SU-DHL-6 (cell line): Measurements from ENCODE around the gene IL36B.

Source experiments
- H2AFZ ChIP-seq: fragments of 200-600 bp; sonication (generic); 2 replicates; pipeline ENCODE4 v1.6.1; 2014; ENCODE audit warnings: low read depth, mild to moderate bottlenecking, moderate library complexity, mixed read lengths, antibody characterized with exemption, low read length; ENCODE audit not compliant: severe bottlenecking
- H3F3A ChIP-seq: fragments of 200-600 bp; shearing (Covaris generic); 2 replicates; pipeline ENCODE4 v1.6.0; 2016; ENCODE audit warnings: antibody characterized with exemption, mild to moderate bottlenecking; ENCODE audit not compliant: insufficient read depth
- H3K27ac ChIP-seq: fragments of 200-600 bp; sonication (generic); 2 replicates; pipeline ENCODE4 v1.5.1; 2016; ENCODE audit warnings: low read depth, mild to moderate bottlenecking, low read length, moderate library complexity, mixed read lengths
- H3K27me3 ChIP-seq: fragments of 200-600 bp; sonication (generic), shearing (Covaris generic); 2 replicates; pipeline ENCODE4 v1.6.0; 2014; ENCODE audit warnings: mild to moderate bottlenecking, low read length
- H3K36me3 ChIP-seq: fragments of 200-600 bp; sonication (generic); 2 replicates; pipeline ENCODE4 v1.6.1; 2014; ENCODE audit warnings: mild to moderate bottlenecking, low read length, mixed read lengths
- H3K4me2 ChIP-seq: fragments of 300-600, 200-600 bp; shearing (Covaris generic), sonication (generic); 2 replicates; pipeline ENCODE4 v1.6.0; 2014; ENCODE audit warnings: low read length, low read depth, mild to moderate bottlenecking; ENCODE audit not compliant: poor library complexity, severe bottlenecking
- H3K4me3 ChIP-seq: fragments of 200-600 bp; sonication (generic); 2 replicates; pipeline ENCODE4 v1.5.1; 2014; ENCODE audit warnings: antibody characterized with exemption, low read length, mild to moderate bottlenecking, mixed read lengths; ENCODE audit not compliant: insufficient read depth, poor library complexity, severe bottlenecking
- H3K79me2 ChIP-seq: fragments of 200-600 bp; sonication (generic); 2 replicates; pipeline ENCODE4 v1.6.1; 2014; ENCODE audit warnings: mild to moderate bottlenecking, low read length, moderate library complexity; ENCODE audit not compliant: insufficient read depth
- H3K9ac ChIP-seq: fragments of 200-600 bp; sonication (generic); 2 replicates; pipeline ENCODE4 v1.7.0; 2014; ENCODE audit warnings: mild to moderate bottlenecking, low read length
- H3K9me2 ChIP-seq: fragments of 200-600 bp; sonication (generic); replicated peaks from 2 replicates; pipeline ENCODE4 v1.6.1; 2014; ENCODE audit warnings: low read length; ENCODE audit not compliant: insufficient read depth
- H3K9me3 ChIP-seq: fragments of 200-600 bp; sonication (generic); 2 replicates; pipeline ENCODE4 v1.6.1; 2014; ENCODE audit warnings: low read length, mixed read lengths; ENCODE audit not compliant: insufficient read depth
- H4K20me1 ChIP-seq: fragments of 200-600 bp; sonication (generic); 2 replicates; pipeline ENCODE4 v1.6.1; 2014; ENCODE audit warnings: low read depth, mild to moderate bottlenecking, antibody characterized with exemption, low read length, moderate library complexity, mixed read lengths
- CTCF ChIP-seq: fragments of 200-600 bp; sonication (generic); IDR thresholded peaks from one replicate; pipeline ENCODE4 v1.5.1; 2017; ENCODE audit warnings: antibody characterized with exemption, mild to moderate bottlenecking, low read length, moderate library complexity; ENCODE audit not compliant: insufficient read depth, poor library complexity, severe bottlenecking
- EZH2phosphoT487 ChIP-seq: fragments of 200-600 bp; sonication (generic), shearing (Covaris generic); conservative IDR thresholded peaks from 2 replicates; pipeline ENCODE4 v1.6.1; 2018; ENCODE audit warnings: mild to moderate bottlenecking, antibody characterized with exemption, low read length, moderate library complexity, mixed read lengths

IL36B gene

GRCh38 chr2:113061896-113062770 lies 9.5 kb upstream of the IL36B start:
- Histone ChIP-seq H3K4me3 (no peak overlapping the region), H3K4me2 (no peak overlapping the region), H3K36me3 (no peaks in the 10 kb centered on the region), H3K27me3 (no peaks in the 10 kb centered on the region), H3K27ac (no peak overlapping the region), H3K9me3 (no peaks in the 10 kb centered on the region), H4K20me1 (no peaks in the 10 kb centered on the region), H3K79me2 (no peaks in the 10 kb centered on the region), H3K9ac (no peak overlapping the region), H2AFZ (no peak overlapping the region), H3K9me2 (no peaks in the 10 kb centered on the region), H3F3A (no peaks in the 10 kb centered on the region)
- TF ChIP-seq CTCF: no peak
- no peak for TF ChIP-seq EZH2phosphoT487

GRCh38 chr2:113061241-113061640 lies 8.6 kb upstream of the IL36B start:
- no peaks in the 10 kb centered on the region for H3K36me3 ChIP-seq
- H3K4me2 ChIP-seq: no peak overlapping the region
- no peaks in the 10 kb centered on the region for H4K20me1 ChIP-seq
- TF ChIP-seq EZH2phosphoT487 (no peak), CTCF (no peak)
- no peaks in the 10 kb centered on the region for H3K9me2 ChIP-seq
- no peaks in the 10 kb centered on the region for H3F3A ChIP-seq
- H3K4me3 ChIP-seq: no peak overlapping the region
- no peak overlapping the region for H3K27ac ChIP-seq
- no peaks in the 10 kb centered on the region for H3K27me3 ChIP-seq
- H3K79me2 ChIP-seq: no peaks in the 10 kb centered on the region
- H2AFZ ChIP-seq: no peak overlapping the region
- H3K9ac ChIP-seq: no peak overlapping the region
- H3K9me3 ChIP-seq: no peaks in the 10 kb centered on the region

- no peak overlapping the region for H3K4me3 ChIP-seq
- no peaks in the 10 kb centered on the region for H3F3A ChIP-seq
- no peak overlapping the region for H3K9ac ChIP-seq
- H3K27me3 ChIP-seq: no peaks in the 10 kb centered on the region
- no peaks in the 10 kb centered on the region for H4K20me1 ChIP-seq
- H2AFZ ChIP-seq: no peak overlapping the region
- H3K27ac ChIP-seq: no peak overlapping the region
- no peak overlapping the region for H3K4me2 ChIP-seq
- H3K79me2 ChIP-seq: no peaks in the 10 kb centered on the region
- no peaks in the 10 kb centered on the region for H3K9me3 ChIP-seq
- TF ChIP-seq EZH2phosphoT487: no peak
- no peak for TF ChIP-seq CTCF
- no peaks in the 10 kb centered on the region for H3K9me2 ChIP-seq
- no peaks in the 10 kb centered on the region for H3K36me3 ChIP-seq
These were observed 8.1 kb upstream of the IL36B start for GRCh38 chr2:113060796-113061195.
